CD14-positive monocyte (primary cell): ENCODE measurements around the gene CRHR2. TPM values are rescaled to one million over a fixed set of nuclear protein-coding genes. Genes with fewer than 3 reads are reported as not detected.
A peak's percentile ranks its signal among the peaks of the same experiment; 100 is the strongest.

Source experiments
- DNase-seq, 3 donors: peaks; one replicate each; pipeline ENCODE4 v3.0.0-alpha.2; 2011 to 2022
- H2AFZ ChIP-seq: 2 replicates; pipeline ENCODE4 v1.6.0; 2012; ENCODE audit warnings: mild to moderate bottlenecking, low read depth, low read length, inconsistent platforms; ENCODE audit not compliant: insufficient read depth, poor library complexity, severe bottlenecking
- H3K27ac ChIP-seq, 2 donors: 1 replicate in 1 of 2; 2 replicates in 1 of 2; pipeline ENCODE4 v1.5.1; 2012 to 2013; ENCODE audit warnings: low read length in 2 of 2, control low read depth in 1 of 2, inconsistent platforms in 1 of 2, low read depth in 1 of 2, mild to moderate bottlenecking in 1 of 2
- H3K27me3 ChIP-seq, 2 donors: one replicate each; pipeline versions ENCODE4 v1.6.0 to v1.6.1; 2011 to 2013; ENCODE audit warnings: low read length in 2 of 2; ENCODE audit not compliant: control insufficient read depth in 2 of 2, insufficient read depth in 2 of 2
- H3K36me3 ChIP-seq, 2 donors: replicated peaks in 1 of 2; 1 replicate in 1 of 2; 2 replicates in 1 of 2; pipeline versions ENCODE4 v1.5.1 to v1.6.1; 2012 to 2013; ENCODE audit warnings: low read length in 2 of 2, control low read depth in 1 of 2, inconsistent platforms in 1 of 2, mild to moderate bottlenecking in 1 of 2; ENCODE audit not compliant: insufficient read depth in 2 of 2, control insufficient read depth in 1 of 2
- H3K4me1 ChIP-seq, 2 donors: 1 replicate in 1 of 2; 2 replicates in 1 of 2; pipeline versions ENCODE4 v1.5.1 to v1.6.1; 2012 to 2013; ENCODE audit warnings: low read length in 2 of 2, control low read depth in 1 of 2, inconsistent platforms in 1 of 2, mild to moderate bottlenecking in 1 of 2, moderate library complexity in 1 of 2; ENCODE audit not compliant: insufficient read depth in 2 of 2, control insufficient read depth in 1 of 2
- H3K4me2 ChIP-seq: replicated peaks from 2 replicates; pipeline ENCODE3; 2012; ENCODE audit warnings: low read length, moderate library complexity, mild to moderate bottlenecking; ENCODE audit not compliant: poor library complexity, severe bottlenecking; ENCODE audit errors: extremely low read depth
- H3K4me3 ChIP-seq, 3 experiments: fragments of 200-600 bp in 1 of 3; sonication (generic) in 1 of 3; replicated peaks in 1 of 3; 1 replicate in 2 of 3; 2 replicates in 1 of 3; pipeline ENCODE4 v1.5.1; 2011 to 2013; ENCODE audit warnings: low read length in 3 of 3, mild to moderate bottlenecking in 3 of 3, control low read depth in 2 of 3, low read depth in 2 of 3, inconsistent platforms in 1 of 3, moderate library complexity in 1 of 3
- H3K79me2 ChIP-seq: 2 replicates; pipeline ENCODE4 v1.6.0; 2012; ENCODE audit warnings: mild to moderate bottlenecking, control low read depth, inconsistent platforms, low read length, moderate library complexity; ENCODE audit not compliant: insufficient read depth
- H3K9ac ChIP-seq: 2 replicates; pipeline ENCODE4 v1.6.0; 2017; ENCODE audit warnings: low read length, mild to moderate bottlenecking; ENCODE audit not compliant: insufficient read depth, poor library complexity, severe bottlenecking
- H3K9me3 ChIP-seq, 2 donors: replicated peaks in 1 of 2; 1 replicate in 1 of 2; 2 replicates in 1 of 2; pipeline versions ENCODE4 v1.5.1 to v1.6.1; 2012 to 2013; ENCODE audit warnings: low read length in 2 of 2, control low read depth in 1 of 2; ENCODE audit not compliant: control insufficient read depth in 1 of 2, insufficient read depth in 1 of 2
- H4K20me1 ChIP-seq: 2 replicates; pipeline ENCODE4 v1.6.0; 2012; ENCODE audit warnings: mild to moderate bottlenecking, low read length, control low read depth, moderate library complexity; ENCODE audit not compliant: insufficient read depth
- H3K27ac Mint-ChIP-seq, 7 donors: one replicate each; pipeline ENCODE4 v1.8.0; 2020; ENCODE audit warnings: mild to moderate bottlenecking in 7 of 7, mixed read lengths in 7 of 7, moderate library complexity in 6 of 7, inconsistent platforms in 2 of 7
- H3K27me3 Mint-ChIP-seq, 3 donors: one replicate each; pipeline ENCODE4 v1.8.0; 2021 to 2022; ENCODE audit warnings: low read depth in 3 of 3, mild to moderate bottlenecking in 3 of 3, mixed read lengths in 3 of 3, moderate library complexity in 3 of 3, inconsistent platforms in 1 of 3
- H3K36me3 Mint-ChIP-seq, 2 donors: one replicate each; pipeline ENCODE4 v1.8.0; 2020; ENCODE audit warnings: mixed read lengths in 2 of 2, inconsistent platforms in 1 of 2, mild to moderate bottlenecking in 1 of 2
- H3K4me1 Mint-ChIP-seq: one replicate; pipeline ENCODE4 v1.8.0; 2020; ENCODE audit warnings: mild to moderate bottlenecking, mixed read lengths
- H3K4me3 Mint-ChIP-seq, 2 donors: one replicate each; pipeline ENCODE4 v1.8.0; 2020; ENCODE audit warnings: mild to moderate bottlenecking in 2 of 2, mixed read lengths in 2 of 2, moderate library complexity in 1 of 2
- H3K9me3 Mint-ChIP-seq, 7 donors: one replicate each; pipeline ENCODE4 v1.8.0; 2020 to 2022; ENCODE audit warnings: mixed read lengths in 7 of 7, mild to moderate bottlenecking in 6 of 7, moderate library complexity in 6 of 7, inconsistent platforms in 2 of 7
- WGBS: methylation state at CpG from one replicate; pipeline ENCODE4 v1.1.5; 2013; ENCODE audit warnings: missing lambda C conversion rate; ENCODE audit not compliant: insufficient coverage; 5-methylcytosine and 5-hydroxymethylcytosine counted together
- intact Hi-C, 2 donors: fragments of 100-400 bp; cut with micrococcal nuclease; formaldehyde crosslinking; loops; one replicate each; pipeline versions ENCODE4 v1.15.0 to v1.15.1; 2023
- polyA plus RNA-seq, 3 donors: library from polyadenylated mRNA; depleted of rRNA in 1 of 3; unstranded in 2 of 3; stranded (reverse) in 1 of 3; fragments of 300-500 nt in 2 of 3; fragments of >200 nt in 1 of 3; fragmentation: Illumina TruSeq in 2 of 3; gene quantifications; 1 replicate in 2 of 3; 2 replicates in 1 of 3; pipeline ENCODE4 v1.2.3, GENCODE V29; 2012 to 2021
- TF ChIP-seq, protein P1 (sequence below): fragments of 200-600 bp; IDR thresholded peaks from one replicate; pipeline ENCODE4 v1.8.0; 2022; ENCODE audit warnings: antibody characterized with exemption, mild to moderate bottlenecking

The CRHR2 gene
- polyA plus RNA-seq, 3 donors: not detected

DNA sequence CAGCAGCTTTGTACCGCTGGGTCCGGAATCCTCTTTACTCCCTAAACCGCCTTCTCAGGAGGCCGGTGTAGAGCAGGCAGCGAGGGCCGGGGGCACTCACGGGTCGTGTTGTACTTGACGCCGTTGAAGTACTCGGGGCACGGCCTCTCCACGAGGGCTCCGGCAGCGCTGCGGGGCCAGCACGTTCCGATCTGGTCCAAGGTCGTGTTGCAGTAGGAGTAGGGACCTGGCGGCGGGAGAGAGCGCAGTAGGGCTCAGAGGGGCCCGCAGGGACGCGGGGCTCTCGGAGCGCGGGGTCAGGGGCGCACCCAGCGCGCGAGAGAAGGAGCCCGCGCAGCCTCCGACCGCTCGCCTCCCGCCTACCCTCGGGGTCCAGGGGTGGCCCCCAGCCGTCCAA lies 443 bp downstream of the CRHR2 start:
- peaks cover 54 to 71% (median 64%) of the 10 kb centered on the region in 3 donors for H3K27me3 Mint-ChIP-seq
- Histone ChIP-seq H3K27me3 (peaks cover 34 to 68% of the 10 kb centered on the region in 2 donors), H3K4me3 (peak overlapping the region in 1 of 3 experiments; percentile 59), H3K27ac (no peak overlapping the region), H2AFZ (peak overlapping the region; percentile 53), H3K4me2 (peak overlapping the region; percentile 64), H3K79me2 (no peaks in the 10 kb centered on the region), H3K9me3 (peaks cover 0 to 17% of the 10 kb centered on the region in 2 donors), H3K4me1 (peaks cover 10 to 15% of the 10 kb centered on the region in 2 donors), H3K36me3 (no peaks in the 10 kb centered on the region), H4K20me1 (no peaks in the 10 kb centered on the region), H3K9ac (peak overlapping the region; percentile 15)
- peaks cover 0 to 10% (median 1%) of the 10 kb centered on the region in 7 donors for H3K9me3 Mint-ChIP-seq
- H3K4me1 Mint-ChIP-seq: peaks cover 12% of the 10 kb centered on the region
- TF ChIP-seq, protein P1, sequence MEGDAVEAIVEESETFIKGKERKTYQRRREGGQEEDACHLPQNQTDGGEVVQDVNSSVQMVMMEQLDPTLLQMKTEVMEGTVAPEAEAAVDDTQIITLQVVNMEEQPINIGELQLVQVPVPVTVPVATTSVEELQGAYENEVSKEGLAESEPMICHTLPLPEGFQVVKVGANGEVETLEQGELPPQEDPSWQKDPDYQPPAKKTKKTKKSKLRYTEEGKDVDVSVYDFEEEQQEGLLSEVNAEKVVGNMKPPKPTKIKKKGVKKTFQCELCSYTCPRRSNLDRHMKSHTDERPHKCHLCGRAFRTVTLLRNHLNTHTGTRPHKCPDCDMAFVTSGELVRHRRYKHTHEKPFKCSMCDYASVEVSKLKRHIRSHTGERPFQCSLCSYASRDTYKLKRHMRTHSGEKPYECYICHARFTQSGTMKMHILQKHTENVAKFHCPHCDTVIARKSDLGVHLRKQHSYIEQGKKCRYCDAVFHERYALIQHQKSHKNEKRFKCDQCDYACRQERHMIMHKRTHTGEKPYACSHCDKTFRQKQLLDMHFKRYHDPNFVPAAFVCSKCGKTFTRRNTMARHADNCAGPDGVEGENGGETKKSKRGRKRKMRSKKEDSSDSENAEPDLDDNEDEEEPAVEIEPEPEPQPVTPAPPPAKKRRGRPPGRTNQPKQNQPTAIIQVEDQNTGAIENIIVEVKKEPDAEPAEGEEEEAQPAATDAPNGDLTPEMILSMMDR: no peak
- DNase-seq: no peak
- intact Hi-C loops: no loop called here
- H3K4me3 Mint-ChIP-seq: peak overlapping the region; percentile 68 to 90
- 2% methylated on average over 40 of the region's 40 CpGs for WGBS
- no peak overlapping the region for H3K27ac Mint-ChIP-seq
- H3K36me3 Mint-ChIP-seq: peaks cover 3% of the 10 kb centered on the region in 2 donors

DNA sequence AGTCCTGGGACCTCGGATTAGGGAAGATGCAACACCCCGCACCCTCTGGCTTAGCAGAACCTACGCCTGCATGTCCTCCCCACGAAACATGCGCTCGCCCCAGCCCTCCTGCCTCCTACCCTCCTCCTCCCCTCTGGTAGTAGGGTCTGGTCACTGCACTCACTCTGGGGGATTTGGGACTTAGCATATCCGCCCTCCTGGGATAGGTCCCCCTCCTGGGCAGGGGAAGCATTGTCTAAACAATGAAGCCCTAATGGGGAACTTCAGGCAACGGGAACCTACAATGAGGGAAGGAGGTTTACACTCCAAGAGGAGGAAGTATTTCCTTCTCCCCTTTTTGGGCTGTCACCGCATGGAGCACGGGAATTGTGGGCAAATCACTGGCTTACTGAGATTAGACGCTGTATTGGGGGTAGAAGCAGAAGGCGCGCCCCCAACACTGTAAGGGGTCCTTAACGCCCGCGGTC lies 892 bp downstream of the CRHR2 start:
- H3K27ac ChIP-seq: no peak overlapping the region
- H3K4me3 ChIP-seq: peak overlapping the region in 1 of 3 experiments; percentile 59
- H2AFZ ChIP-seq: peak overlapping the region; percentile 53
- H3K4me1 ChIP-seq: peaks cover 10 to 15% of the 10 kb centered on the region in 2 donors
- TF ChIP-seq, protein P1: no peak
- peaks cover 12% of the 10 kb centered on the region for H3K4me1 Mint-ChIP-seq
- H3K79me2 ChIP-seq: no peaks in the 10 kb centered on the region
- peaks cover 0 to 10% (median 1%) of the 10 kb centered on the region in 7 donors for H3K9me3 Mint-ChIP-seq
- H3K27ac Mint-ChIP-seq: no peak overlapping the region
- no peaks in the 10 kb centered on the region for H3K36me3 ChIP-seq
- H3K9me3 ChIP-seq: peaks cover 0 to 17% of the 10 kb centered on the region in 2 donors
- peak overlapping the region; percentile 68 to 90 for H3K4me3 Mint-ChIP-seq
- H3K27me3 ChIP-seq: peaks cover 34 to 68% of the 10 kb centered on the region in 2 donors
- no peak overlapping the region for H3K9ac ChIP-seq
- intact Hi-C loops: no loop called here
- H3K27me3 Mint-ChIP-seq: peaks cover 54 to 75% (median 65%) of the 10 kb centered on the region in 3 donors
- no peak for DNase-seq
- H4K20me1 ChIP-seq: no peaks in the 10 kb centered on the region
- H3K36me3 Mint-ChIP-seq: peaks cover 3% of the 10 kb centered on the region in 2 donors
- H3K4me2 ChIP-seq: peak overlapping the region; percentile 64
- WGBS: 27% methylated on average over 6 of the region's 16 CpGs
